GM12873 (cell line): ENCODE results near the gene LHX4.

Experiments
- CTCF ChIP-seq: IDR thresholded peaks from 2 replicates; pipeline ENCODE4 v1.5.1; 2012; ENCODE audit warnings: low read depth, mild to moderate bottlenecking, moderate library complexity, low read length, control low read depth; ENCODE audit not compliant: insufficient read depth; ENCODE audit errors: missing control alignments

LHX4 gene

GRCh38 chr1:180229483-180230415 is at the start of gene LHX4:
Gene LHX4, plus strand, starts transcription at chr1:180230264. Its CDS starts 266 bp downstream, at chr1:180230530.
- no peak for TF ChIP-seq CTCF

GRCh38 chr1:180181048-180181447 is 49.0 kb upstream of the LHX4 start:
- TF ChIP-seq CTCF: peak; percentile 29

DNA sequence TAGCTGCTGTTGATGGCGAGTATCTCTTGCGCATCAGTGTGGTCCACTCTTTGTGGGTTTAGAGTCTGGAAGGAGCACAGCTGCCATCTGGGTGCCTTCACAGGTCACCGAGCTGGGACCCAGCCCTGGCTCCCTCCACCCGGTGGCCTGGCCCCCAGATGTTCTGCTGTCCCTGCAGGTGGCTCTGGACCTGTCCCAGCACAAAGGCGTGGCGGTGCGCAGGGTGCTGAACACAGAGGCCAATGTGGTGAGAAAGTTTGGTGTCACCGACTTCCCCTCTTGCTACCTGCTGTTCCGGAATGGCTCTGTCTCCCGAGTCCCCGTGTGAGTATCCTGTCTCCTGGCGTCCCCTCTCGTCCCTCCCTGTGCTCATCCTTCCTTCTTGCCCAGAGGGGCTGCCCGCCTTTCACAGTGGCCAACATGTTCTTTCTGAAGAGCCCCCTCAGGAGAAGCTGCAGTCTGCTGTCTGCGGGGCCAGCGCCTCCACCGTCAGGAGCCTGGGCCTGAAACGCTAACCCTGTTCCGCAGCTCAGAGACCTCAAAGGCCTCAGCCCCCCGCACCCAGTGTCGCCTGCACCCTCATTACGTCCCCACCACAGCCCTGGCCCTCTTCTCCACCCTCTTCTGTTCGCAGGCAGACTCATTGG is 47.9 kb upstream of the LHX4 start:
- TF ChIP-seq CTCF: no peak

DNA sequence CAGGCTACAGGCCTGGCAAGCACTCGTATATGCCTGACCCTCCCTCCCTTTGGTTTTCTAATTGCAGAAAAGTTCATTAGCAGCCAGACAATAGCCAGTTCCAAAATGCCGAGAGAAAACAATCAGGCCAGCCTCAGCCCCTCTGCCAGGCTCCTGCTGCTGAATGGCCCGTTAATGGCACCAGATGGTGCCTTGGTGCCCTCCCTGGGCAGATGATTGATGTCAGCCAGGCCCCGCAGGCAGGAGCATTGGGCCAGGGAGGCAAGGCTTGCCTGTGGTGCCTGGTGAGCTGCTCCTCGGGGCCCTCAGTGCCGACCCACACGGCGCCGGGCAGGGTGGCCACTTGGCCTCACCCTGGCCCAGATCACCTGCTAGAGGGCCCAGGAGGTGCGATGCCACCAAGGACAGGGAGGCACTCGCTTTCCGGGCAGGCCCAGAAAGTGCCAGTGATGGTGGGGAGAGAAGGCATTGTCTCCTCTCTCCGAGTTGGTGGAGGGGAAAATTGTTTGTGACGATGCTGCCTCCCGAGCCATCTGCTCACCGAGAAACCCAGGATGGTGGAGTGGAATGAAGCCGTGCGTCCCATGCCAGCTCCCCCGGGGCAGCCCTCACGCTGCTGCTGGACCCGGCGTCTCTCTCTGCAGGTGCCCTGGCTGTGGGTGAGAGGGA is 47.3 kb upstream of the LHX4 start:
- TF ChIP-seq CTCF: no peak

- no peak for TF ChIP-seq CTCF
Observed at GRCh38 chr1:180183426-180183825, 46.6 kb upstream of the LHX4 start.

DNA sequence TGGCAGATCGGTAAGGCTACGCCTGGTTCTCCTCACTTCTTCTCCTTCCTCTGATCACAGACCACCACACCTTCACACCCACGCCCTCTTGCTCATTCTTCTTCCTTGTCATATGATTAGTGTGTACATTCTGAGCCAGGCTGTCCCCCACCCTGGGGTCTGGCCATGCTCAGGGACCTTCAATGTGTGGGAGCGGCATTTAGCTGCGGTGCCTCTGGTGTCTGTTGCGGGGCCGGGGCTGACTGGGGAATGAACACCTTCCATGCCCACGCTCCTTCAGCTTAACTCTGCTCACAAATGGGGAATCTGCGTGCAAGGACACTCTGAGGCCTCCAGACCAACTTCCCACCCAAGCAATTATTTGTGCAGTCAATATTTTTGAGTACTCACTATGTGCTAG is 46.0 kb upstream of the LHX4 start:
- no peak for TF ChIP-seq CTCF

- TF ChIP-seq CTCF: no peak
Observed at GRCh38 chr1:180185281-180185680, 44.8 kb upstream of the LHX4 start.
